K562 (cell line): ENCODE measurements around the gene GP2.

Source experiments
- ATF4 ChIP-seq: fragments of 450-650 bp; formaldehyde crosslinking; IDR thresholded peaks from 2 replicates; pipeline ENCODE4 v1.4.0; 2022; ENCODE audit warnings: mild to moderate bottlenecking, moderate library complexity
- CEBPB ChIP-seq: fragments of 450-650 bp; IDR thresholded peaks from 2 replicates; pipeline ENCODE4 v1.6.1; 2016; ENCODE audit warnings: missing genetic modification characterization, missing compliant biosample characterization
- MAFK ChIP-seq: IDR thresholded peaks from 2 replicates; pipeline ENCODE4 v1.6.1; 2011; ENCODE audit warnings: low read length, improper control_type of control experiment
- MAX ChIP-seq: sonication (generic); formaldehyde crosslinking; IDR thresholded peaks from 2 replicates; pipeline ENCODE4 v1.9.0; 2022; ENCODE audit warnings: mild to moderate bottlenecking, missing genetic modification reagents
- NFYB ChIP-seq: IDR thresholded peaks from 2 replicates; pipeline ENCODE4 v1.6.1; 2011; ENCODE audit warnings: mild to moderate bottlenecking, moderate library complexity; ENCODE audit not compliant: insufficient read length; ENCODE audit errors: extremely low read depth

- TF ChIP-seq CEBPB (tag) (no peak), ATF4 (no peak), MAFK (no peak), NFYB (no peak), MAX (CRISPR knock-in tag) (no peak)
Measured at GRCh38 chr16:20329392-20330138, 2.3 kb upstream of the GP2 start.
